H1 (cell line): ENCODE measurements around the gene AIM2. TPM values are rescaled to one million over a fixed set of nuclear protein-coding genes. Genes with fewer than 3 reads are reported as not detected.

Source experiments
- CTCF ChIA-PET: fragments of 300-600 bp; sonication (Branson Sonifier 250); formaldehyde crosslinking; loops from one replicate; lab custom pipeline; 2021; ENCODE audit not compliant: partially characterized antibody; lab: Charles Lee
- POLR2A ChIA-PET: fragments of 300-600 bp; sonication (Branson Sonifier 250); formaldehyde crosslinking; loops from one replicate; lab custom pipeline; 2021; ENCODE audit warnings: inconsistent platforms; ENCODE audit not compliant: partially characterized antibody; lab: Charles Lee
- DNase-seq, 2 experiments: peaks; one replicate each; pipeline versions ENCODE4 v3.0.0 to v3.0.0-alpha.2; 2010 to 2022; ENCODE audit warnings: low spot score in 2 of 2, low read depth in 1 of 2, mixed read lengths in 1 of 2
- FAIRE-seq: peaks from 2 replicates; lab custom pipeline; 2011; peaks lifted over from hg19 to GRCh38; lab: Jason Lieb, UNC
- H2AFZ ChIP-seq: 2 replicates; pipeline ENCODE4 v1.8.1; 2012; ENCODE audit warnings: low read length, inconsistent platforms
- H2AK5ac ChIP-seq: 2 replicates; pipeline ENCODE4 v1.6.1; 2013; ENCODE audit warnings: low read depth, low read length
- H2BK120ac ChIP-seq: replicated peaks from 2 replicates; pipeline ENCODE3; 2013; ENCODE audit warnings: low read depth, low read length, inconsistent platforms
- H2BK12ac ChIP-seq: 2 replicates; pipeline ENCODE4 v1.6.1; 2013; ENCODE audit warnings: low read depth, low read length
- H2BK15ac ChIP-seq: 2 replicates; pipeline ENCODE4 v1.6.1; 2013; ENCODE audit warnings: low read length
- H2BK20ac ChIP-seq: 2 replicates; pipeline ENCODE4 v1.6.1; 2013; ENCODE audit warnings: low read length
- H2BK5ac ChIP-seq: 2 replicates; pipeline ENCODE4 v1.6.1; 2013; ENCODE audit warnings: low read depth, low read length
- H3K14ac ChIP-seq: 2 replicates; pipeline ENCODE4 v1.6.1; 2013; ENCODE audit warnings: inconsistent platforms; ENCODE audit not compliant: insufficient read length
- H3K18ac ChIP-seq: 2 replicates; pipeline ENCODE4 v1.6.1; 2013; ENCODE audit warnings: low read length; ENCODE audit errors: extremely low read depth
- H3K23ac ChIP-seq: 2 replicates; pipeline ENCODE4 v1.6.1; 2013; ENCODE audit warnings: inconsistent platforms; ENCODE audit not compliant: insufficient read length
- H3K23me2 ChIP-seq: 2 replicates; pipeline ENCODE4 v1.6.1; 2013; ENCODE audit warnings: low read depth, low read length
- H3K27ac ChIP-seq: 2 replicates; pipeline ENCODE4 v1.6.1; 2011; ENCODE audit warnings: low read depth, low read length, inconsistent platforms
- H3K27me3 ChIP-seq, 4 experiments: replicated peaks in 1 of 4; 1 replicate in 1 of 4; 2 replicates in 3 of 4; pipeline versions ENCODE4 v1.6.1 to v1.8.1; 2011 to 2013; ENCODE audit warnings: low read length in 3 of 4, mild to moderate bottlenecking in 3 of 4, inconsistent platforms in 2 of 4, mixed read lengths in 2 of 4, moderate library complexity in 1 of 4; ENCODE audit not compliant: control insufficient read depth in 3 of 4, insufficient read depth in 3 of 4; ENCODE audit errors: extremely low read depth in 1 of 4
- H3K36me3 ChIP-seq, 4 experiments: 2 replicates each; pipeline versions ENCODE4 v1.6.1 to v1.8.1; 2011 to 2013; ENCODE audit warnings: mild to moderate bottlenecking in 4 of 4, low read length in 3 of 4, moderate library complexity in 2 of 4, control low read depth in 1 of 4, inconsistent platforms in 1 of 4; ENCODE audit not compliant: insufficient read depth in 4 of 4, control insufficient read depth in 2 of 4
- H3K4ac ChIP-seq: replicated peaks from 2 replicates; pipeline ENCODE3; 2013; ENCODE audit warnings: low read length, low read depth, mixed read lengths, inconsistent platforms; ENCODE audit not compliant: insufficient read length
- H3K4me1 ChIP-seq, 4 experiments: replicated peaks in 1 of 4; 1 replicate in 1 of 4; 2 replicates in 3 of 4; pipeline versions ENCODE4 v1.6.1 to v1.8.1; 2011 to 2013; ENCODE audit warnings: low read length in 3 of 4, inconsistent platforms in 2 of 4, mixed read lengths in 1 of 4; ENCODE audit not compliant: insufficient read depth in 4 of 4, control insufficient read depth in 3 of 4
- H3K4me2 ChIP-seq, 2 experiments: 2 replicates each; pipeline versions ENCODE4 v1.6.1 to v1.8.1; 2011 to 2013; ENCODE audit warnings: low read depth in 2 of 2, low read length in 2 of 2, control low read depth in 1 of 2, inconsistent platforms in 1 of 2, mild to moderate bottlenecking in 1 of 2; ENCODE audit not compliant: insufficient read depth in 1 of 2
- H3K4me3 ChIP-seq, 4 experiments: fragments of 200-600, 300-600 bp in 1 of 4; sonication (generic), shearing (Covaris generic), sonication (Bioruptor Twin) in 1 of 4; 2 replicates each; pipeline versions ENCODE4 v1.5.1 to v1.8.1; 2011 to 2016; ENCODE audit warnings: low read length in 4 of 4, low read depth in 3 of 4, control low read depth in 2 of 4, inconsistent platforms in 2 of 4, mild to moderate bottlenecking in 2 of 4, mixed read lengths in 1 of 4, moderate library complexity in 1 of 4; ENCODE audit not compliant: insufficient read depth in 2 of 4; ENCODE audit errors: extremely low read depth in 1 of 4
- H3K56ac ChIP-seq: replicated peaks from 2 replicates; pipeline ENCODE3; 2013; ENCODE audit warnings: low read depth, mild to moderate bottlenecking, mixed read lengths, low read length, inconsistent platforms; ENCODE audit not compliant: insufficient read length
- H3K79me1 ChIP-seq: 2 replicates; pipeline ENCODE4 v1.6.1; 2013; ENCODE audit warnings: low read depth, low read length, control low read depth
- H3K79me2 ChIP-seq, 2 experiments: 2 replicates each; pipeline versions ENCODE4 v1.6.1 to v1.8.1; 2012 to 2013; ENCODE audit warnings: low read length in 2 of 2, mild to moderate bottlenecking in 2 of 2, inconsistent platforms in 1 of 2; ENCODE audit not compliant: insufficient read depth in 2 of 2, control insufficient read depth in 1 of 2
- H3K9ac ChIP-seq, 4 experiments: replicated peaks in 1 of 4; 1 replicate in 1 of 4; 2 replicates in 3 of 4; pipeline versions ENCODE4 v1.6.1 to v1.8.1; 2011 to 2013; ENCODE audit warnings: low read depth in 3 of 4, low read length in 3 of 4, control low read depth in 2 of 4, mild to moderate bottlenecking in 2 of 4, moderate library complexity in 2 of 4, inconsistent platforms in 1 of 4; ENCODE audit errors: extremely low read depth in 1 of 4
- H3K9me3 ChIP-seq, 2 experiments: 2 replicates each; pipeline versions ENCODE4 v1.6.1 to v1.8.1; 2012 to 2013; ENCODE audit warnings: mild to moderate bottlenecking in 2 of 2, moderate library complexity in 2 of 2, control low read depth in 1 of 2, inconsistent platforms in 1 of 2, low read depth in 1 of 2, low read length in 1 of 2, mixed read lengths in 1 of 2; ENCODE audit not compliant: insufficient read depth in 2 of 2
- H4K20me1 ChIP-seq, 2 experiments: replicated peaks in 1 of 2; 2 replicates each; pipeline versions ENCODE3 to v1.8.1; 2011 to 2013; ENCODE audit warnings: inconsistent platforms in 2 of 2, low read length in 2 of 2, mild to moderate bottlenecking in 1 of 2; ENCODE audit not compliant: insufficient read depth in 2 of 2, control insufficient read depth in 1 of 2
- H4K5ac ChIP-seq: 2 replicates; pipeline ENCODE4 v1.6.1; 2013; ENCODE audit warnings: low read length, low read depth, mixed read lengths, inconsistent platforms; ENCODE audit not compliant: insufficient read length
- H4K8ac ChIP-seq: 2 replicates; pipeline ENCODE4 v1.8.0; 2013; ENCODE audit warnings: mild to moderate bottlenecking, moderate library complexity, low read length, inconsistent platforms; ENCODE audit not compliant: insufficient read depth; ENCODE audit errors: extremely low read depth
- H4K91ac ChIP-seq: replicated peaks from 2 replicates; pipeline ENCODE3; 2013; ENCODE audit warnings: low read length, mixed read lengths, inconsistent platforms; ENCODE audit not compliant: insufficient read length
- CBX8 ChIP-seq: fragments of 300-800, 300-1000 bp; sonication (generic); IDR thresholded peaks from 2 replicates; pipeline ENCODE4 v1.7.1; 2016; ENCODE audit warnings: low read depth, low read length, borderline replicate concordance
- SP1 ChIP-seq: IDR thresholded peaks from 2 replicates; pipeline ENCODE4 v1.6.1; 2011; ENCODE audit warnings: low read depth, low read length
- WGBS, 2 experiments: shearing (Covaris generic) in 1 of 2; methylation state at CpG; one replicate each; pipeline versions ENCODE4 v1.1.6 to v1.1.7; 2013 to 2015; ENCODE audit warnings: low lambda C conversion rate in 2 of 2, mixed read lengths in 2 of 2, inconsistent platforms in 1 of 2, low coverage in 1 of 2, missing lambda C conversion rate in 1 of 2; ENCODE audit not compliant: insufficient replicate concordance in 2 of 2, insufficient coverage in 1 of 2, insufficient read length in 1 of 2; ENCODE audit errors: extremely low coverage in 1 of 2, missing lambda C conversion rate in 1 of 2; 5-methylcytosine and 5-hydroxymethylcytosine counted together
- polyA plus RNA-seq, 7 experiments: library from polyadenylated mRNA; depleted of rRNA in 3 of 7; stranded (reverse) in 5 of 7; unstranded in 2 of 7; fragments of >200 nt in 5 of 7; fragments of 200-250 nt in 2 of 7; gene quantifications; 1 replicate in 5 of 7; 2 replicates in 1 of 7; 4 replicates in 1 of 7; pipeline versions ENCODE4 v1.2.1 to v1.2.3, GENCODE V29; 2011 to 2013; ENCODE audit warnings: missing spikeins in 2 of 7, mixed read lengths in 2 of 7
- total RNA-seq: library from RNA; stranded (reverse); fragmentation: NEBNext Ultra II Directional; extraction: Animal tissue kit (Norgen Biotek cat#: 25700); gene quantifications from 2 replicates; pipeline ENCODE4 v1.2.1, GENCODE V29; 2021

Gene AIM2
- total and polyA plus RNA-seq, 2 of the 8 experiments (the other 6 are each of a cell fraction or from before 2014, with no cell fraction given) = 0.21 to 2.1 TPM

DNA sequence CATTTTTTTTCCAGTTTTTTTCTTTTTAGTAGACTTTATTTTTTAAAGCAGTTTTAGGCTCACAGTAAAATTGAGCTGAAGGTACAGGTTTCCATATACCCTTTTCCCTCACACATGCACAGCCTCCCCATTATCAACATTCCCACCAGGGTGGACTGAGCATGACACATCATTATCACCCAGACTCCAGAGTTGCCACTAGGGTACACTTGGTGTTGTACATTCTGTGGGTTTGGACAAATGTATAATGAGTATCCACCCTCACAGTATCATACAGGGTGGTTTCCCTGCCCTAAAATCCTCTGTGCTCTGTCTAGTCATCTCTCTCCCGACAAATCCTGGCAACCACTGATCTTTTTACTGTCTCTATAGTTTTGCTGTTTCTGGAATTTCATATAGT is 3.0 kb upstream of the AIM2 start:
- Histone ChIP-seq H3K23me2 (no peaks in the 10 kb centered on the region; the same call in 1 of the 2 replicates), H2BK5ac (no peak overlapping the region), H3K27ac (no peak overlapping the region), H4K20me1 (no peaks in the 10 kb centered on the region), H3K27me3 (no peaks in the 10 kb centered on the region; a peak in 1 of 7 replicates), H2BK20ac (no peak overlapping the region), H3K9ac (no peak overlapping the region), H3K36me3 (no peaks in the 10 kb centered on the region), H3K4me3 (no peak overlapping the region), H3K14ac (no peak overlapping the region), H4K8ac (no peak overlapping the region), H4K5ac (no peak overlapping the region), H3K79me1 (no peaks in the 10 kb centered on the region), H3K23ac (no peak overlapping the region), H2AK5ac (no peak overlapping the region), H2BK15ac (no peak overlapping the region), H3K9me3 (no peaks in the 10 kb centered on the region), H3K79me2 (no peaks in the 10 kb centered on the region), H3K18ac (no peak overlapping the region), H3K56ac (no peak overlapping the region), H3K4me2 (no peak overlapping the region), H3K4ac (no peak overlapping the region), H3K4me1 (no peaks in the 10 kb centered on the region), H4K91ac (no peak overlapping the region), H2BK120ac (no peak overlapping the region), H2AFZ (no peak overlapping the region), H2BK12ac (no peak overlapping the region)
- FAIRE-seq (no peak), DNase-seq (no peak)
- WGBS, 2 experiments = 100% methylated on average over 1 of the region's 1 CpG; no CpG with 5 or more reads in 1 of the 2 experiments
- ChIA-PET POLR2A (no interaction called here), CTCF (interaction anchor here (1.5 to 4.4 kb wide), 2 partner anchors 10 to 40 kb away, joined by 3 to 23 read pairs; no protein-coding TSS in a partner anchor)
- TF ChIP-seq SP1 (no peak), CBX8 (no peak)
